Neural cell (in vitro differentiated cells): ENCODE results near the gene WDR20.

Experiments
- EP300 ChIP-seq: fragments of 450-650 bp; conservative IDR thresholded peaks from 2 replicates; pipeline ENCODE4 v1.6.1; 2014; ENCODE audit warnings: antibody characterized with exemption, mild to moderate bottlenecking, moderate library complexity; ENCODE audit not compliant: poor library complexity, severe bottlenecking
- EZH2 ChIP-seq: fragments of 200-600, 300-800 bp; shearing (Covaris generic), sonication (generic); IDR thresholded peaks from 2 replicates; pipeline ENCODE4 v1.6.1; 2014; ENCODE audit warnings: antibody characterized with exemption, low read length, borderline replicate concordance, mild to moderate bottlenecking; ENCODE audit not compliant: insufficient read depth, poor library complexity, severe bottlenecking
- POLR2AphosphoS5 ChIP-seq: IDR thresholded peaks from 2 replicates; pipeline ENCODE4 v1.6.1; 2012
- TAF1 ChIP-seq: IDR thresholded peaks from 2 replicates; pipeline ENCODE4 v1.6.1; 2012; ENCODE audit warnings: low read depth
- TF ChIP-seq, protein P1 (sequence below): fragments of 450-650 bp; IDR thresholded peaks from 2 replicates; pipeline ENCODE4 v1.5.1; 2014; ENCODE audit warnings: antibody characterized with exemption, mild to moderate bottlenecking, moderate library complexity; ENCODE audit not compliant: poor library complexity, severe bottlenecking
- TF ChIP-seq, protein P2 (sequence below): IDR thresholded peaks from 2 replicates; pipeline ENCODE4 v1.6.1; 2012; ENCODE audit warnings: borderline replicate concordance

DNA sequence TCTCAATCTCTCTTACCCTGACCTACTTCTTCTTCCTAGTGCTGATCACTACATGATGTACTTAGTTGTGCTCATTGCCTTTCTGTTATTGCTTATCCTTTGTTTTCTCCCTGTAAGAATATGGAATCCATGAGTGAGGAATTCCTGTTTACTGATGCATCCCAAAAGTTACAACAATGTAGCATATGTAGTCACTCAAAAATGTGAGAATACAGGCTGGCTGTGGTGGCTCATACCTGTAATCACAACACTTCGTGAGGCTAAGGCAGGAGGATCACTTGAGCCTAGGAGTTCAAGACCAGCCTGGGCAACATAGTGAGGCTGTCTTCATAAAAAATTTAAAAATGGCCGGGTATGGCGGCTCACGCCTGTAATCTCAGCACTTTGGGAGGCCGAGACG lies 8.0 kb upstream of the WDR20 start:
- no peak for TF ChIP-seq TAF1
- TF ChIP-seq, protein P1, sequence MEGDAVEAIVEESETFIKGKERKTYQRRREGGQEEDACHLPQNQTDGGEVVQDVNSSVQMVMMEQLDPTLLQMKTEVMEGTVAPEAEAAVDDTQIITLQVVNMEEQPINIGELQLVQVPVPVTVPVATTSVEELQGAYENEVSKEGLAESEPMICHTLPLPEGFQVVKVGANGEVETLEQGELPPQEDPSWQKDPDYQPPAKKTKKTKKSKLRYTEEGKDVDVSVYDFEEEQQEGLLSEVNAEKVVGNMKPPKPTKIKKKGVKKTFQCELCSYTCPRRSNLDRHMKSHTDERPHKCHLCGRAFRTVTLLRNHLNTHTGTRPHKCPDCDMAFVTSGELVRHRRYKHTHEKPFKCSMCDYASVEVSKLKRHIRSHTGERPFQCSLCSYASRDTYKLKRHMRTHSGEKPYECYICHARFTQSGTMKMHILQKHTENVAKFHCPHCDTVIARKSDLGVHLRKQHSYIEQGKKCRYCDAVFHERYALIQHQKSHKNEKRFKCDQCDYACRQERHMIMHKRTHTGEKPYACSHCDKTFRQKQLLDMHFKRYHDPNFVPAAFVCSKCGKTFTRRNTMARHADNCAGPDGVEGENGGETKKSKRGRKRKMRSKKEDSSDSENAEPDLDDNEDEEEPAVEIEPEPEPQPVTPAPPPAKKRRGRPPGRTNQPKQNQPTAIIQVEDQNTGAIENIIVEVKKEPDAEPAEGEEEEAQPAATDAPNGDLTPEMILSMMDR, result no peak
- TF ChIP-seq EP300, result no peak
- no peak for TF ChIP-seq POLR2AphosphoS5
- TF ChIP-seq, protein P2, sequence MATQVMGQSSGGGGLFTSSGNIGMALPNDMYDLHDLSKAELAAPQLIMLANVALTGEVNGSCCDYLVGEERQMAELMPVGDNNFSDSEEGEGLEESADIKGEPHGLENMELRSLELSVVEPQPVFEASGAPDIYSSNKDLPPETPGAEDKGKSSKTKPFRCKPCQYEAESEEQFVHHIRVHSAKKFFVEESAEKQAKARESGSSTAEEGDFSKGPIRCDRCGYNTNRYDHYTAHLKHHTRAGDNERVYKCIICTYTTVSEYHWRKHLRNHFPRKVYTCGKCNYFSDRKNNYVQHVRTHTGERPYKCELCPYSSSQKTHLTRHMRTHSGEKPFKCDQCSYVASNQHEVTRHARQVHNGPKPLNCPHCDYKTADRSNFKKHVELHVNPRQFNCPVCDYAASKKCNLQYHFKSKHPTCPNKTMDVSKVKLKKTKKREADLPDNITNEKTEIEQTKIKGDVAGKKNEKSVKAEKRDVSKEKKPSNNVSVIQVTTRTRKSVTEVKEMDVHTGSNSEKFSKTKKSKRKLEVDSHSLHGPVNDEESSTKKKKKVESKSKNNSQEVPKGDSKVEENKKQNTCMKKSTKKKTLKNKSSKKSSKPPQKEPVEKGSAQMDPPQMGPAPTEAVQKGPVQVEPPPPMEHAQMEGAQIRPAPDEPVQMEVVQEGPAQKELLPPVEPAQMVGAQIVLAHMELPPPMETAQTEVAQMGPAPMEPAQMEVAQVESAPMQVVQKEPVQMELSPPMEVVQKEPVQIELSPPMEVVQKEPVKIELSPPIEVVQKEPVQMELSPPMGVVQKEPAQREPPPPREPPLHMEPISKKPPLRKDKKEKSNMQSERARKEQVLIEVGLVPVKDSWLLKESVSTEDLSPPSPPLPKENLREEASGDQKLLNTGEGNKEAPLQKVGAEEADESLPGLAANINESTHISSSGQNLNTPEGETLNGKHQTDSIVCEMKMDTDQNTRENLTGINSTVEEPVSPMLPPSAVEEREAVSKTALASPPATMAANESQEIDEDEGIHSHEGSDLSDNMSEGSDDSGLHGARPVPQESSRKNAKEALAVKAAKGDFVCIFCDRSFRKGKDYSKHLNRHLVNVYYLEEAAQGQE, result no peak
- TF ChIP-seq EZH2, result no peak
